H54 (cell line): ENCODE data around the gene M1AP.

ENCODE experiments used
- DNase-seq: peaks from one replicate; pipeline ENCODE4 v3.0.0; 2011; ENCODE audit warnings: low spot score, mixed read lengths; ENCODE audit not compliant: insufficient read length
- FAIRE-seq: peaks from 3 replicates; lab custom pipeline; 2011; peaks lifted over from hg19 to GRCh38; lab: Jason Lieb, UNC
- POLR2A ChIP-seq: IDR thresholded peaks from 2 replicates; pipeline ENCODE4 v1.6.1; 2011; ENCODE audit warnings: low read depth, mild to moderate bottlenecking, low read length

The M1AP gene

GRCh38 chr2:74548900-74549826 lies 99.0 kb downstream of the M1AP start:
- peak; percentile 54 for TF ChIP-seq POLR2A
- peak; percentile 75 for DNase-seq
- FAIRE-seq, result no peak

GRCh38 chr2:74548285-74548899 lies 99.7 kb downstream of the M1AP start:
- no peak for TF ChIP-seq POLR2A
- FAIRE-seq (no peak), DNase-seq (peak; percentile 63)

GRCh38 chr2:74546004-74546403 lies 102.1 kb downstream of the M1AP start:
- no peak for TF ChIP-seq POLR2A
- no peak for DNase-seq
- FAIRE-seq, result no peak

DNA sequence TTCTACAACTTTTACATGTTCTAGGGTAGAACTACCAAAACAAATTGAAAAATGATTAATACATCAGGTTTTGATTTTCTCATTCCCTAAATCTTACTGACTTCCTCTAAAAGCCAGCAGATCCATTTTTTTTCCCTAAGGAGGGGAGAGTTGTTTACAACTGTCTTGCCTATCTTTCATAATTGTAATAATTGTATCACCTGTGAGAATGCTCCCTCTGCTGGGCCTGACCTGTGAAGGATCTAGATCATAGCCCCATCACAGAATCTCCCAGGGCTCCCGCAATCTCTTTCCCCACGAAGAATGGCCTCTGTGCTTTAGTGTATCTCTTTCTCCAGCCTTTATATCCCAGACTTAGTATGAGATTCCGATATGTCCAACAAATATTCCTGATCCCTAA lies 103.5 kb downstream of the M1AP start:
- FAIRE-seq (no peak), DNase-seq (no peak)
- TF ChIP-seq POLR2A, result no peak

GRCh38 chr2:74542978-74543377 lies 105.2 kb downstream of the M1AP start:
- DNase-seq, result no peak
- no peak for TF ChIP-seq POLR2A
- FAIRE-seq, result no peak

DNA sequence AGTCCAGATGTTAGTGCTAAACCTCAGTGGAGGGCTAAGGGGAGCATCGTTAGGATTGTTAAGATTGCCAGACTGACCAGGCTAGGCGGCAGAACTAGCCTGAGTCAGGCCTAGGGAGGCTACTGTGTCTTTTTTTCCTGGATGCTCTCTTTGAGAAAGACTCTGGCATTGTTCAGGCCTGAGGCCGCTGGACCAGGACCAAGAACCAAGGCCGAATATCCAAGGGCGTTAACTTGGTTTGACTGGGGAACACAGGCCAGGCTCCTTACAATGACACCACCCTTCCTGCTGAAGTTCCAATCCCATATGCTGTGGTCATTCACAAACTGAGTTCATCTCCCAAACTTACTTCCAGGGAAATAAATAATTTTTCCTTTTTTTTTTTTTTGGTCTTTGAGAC lies 107.8 kb downstream of the M1AP start:
- FAIRE-seq, result no peak
- DNase-seq, result no peak
- no peak for TF ChIP-seq POLR2A

GRCh38 chr2:74538881-74539339 lies 109.2 kb downstream of the M1AP start:
- no peak for DNase-seq
- FAIRE-seq, result no peak
- TF ChIP-seq POLR2A, result no peak

DNA sequence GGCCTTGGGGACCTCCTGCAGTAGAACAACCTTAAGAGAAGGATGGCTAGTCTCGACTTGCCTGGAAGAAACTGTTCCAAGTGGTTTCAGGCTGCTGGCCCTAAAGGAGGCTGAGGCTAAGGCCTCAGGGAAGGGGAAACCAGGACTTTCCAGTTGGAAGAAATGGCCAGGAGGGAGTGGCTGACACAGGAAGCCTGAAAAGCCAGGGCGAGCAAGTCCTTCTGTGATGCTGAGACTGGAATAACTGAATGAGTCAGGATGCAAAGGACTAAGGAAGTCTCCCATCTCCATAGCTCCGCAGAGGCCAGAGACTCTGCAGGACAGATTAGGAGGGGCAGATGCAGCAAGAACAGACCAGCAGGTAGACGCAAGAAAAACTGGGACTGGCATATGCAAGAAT lies 111.0 kb downstream of the M1AP start:
- DNase-seq, result no peak
- FAIRE-seq, result no peak
- TF ChIP-seq POLR2A, result no peak

- DNase-seq (no peak), FAIRE-seq (no peak)
- TF ChIP-seq POLR2A, result no peak
Measured at GRCh38 chr2:74536166-74536950, 111.8 kb downstream of the M1AP start.

- FAIRE-seq (no peak), DNase-seq (no peak)
- no peak for TF ChIP-seq POLR2A
Measured at GRCh38 chr2:74535440-74535965, 112.6 kb downstream of the M1AP start.

DNA sequence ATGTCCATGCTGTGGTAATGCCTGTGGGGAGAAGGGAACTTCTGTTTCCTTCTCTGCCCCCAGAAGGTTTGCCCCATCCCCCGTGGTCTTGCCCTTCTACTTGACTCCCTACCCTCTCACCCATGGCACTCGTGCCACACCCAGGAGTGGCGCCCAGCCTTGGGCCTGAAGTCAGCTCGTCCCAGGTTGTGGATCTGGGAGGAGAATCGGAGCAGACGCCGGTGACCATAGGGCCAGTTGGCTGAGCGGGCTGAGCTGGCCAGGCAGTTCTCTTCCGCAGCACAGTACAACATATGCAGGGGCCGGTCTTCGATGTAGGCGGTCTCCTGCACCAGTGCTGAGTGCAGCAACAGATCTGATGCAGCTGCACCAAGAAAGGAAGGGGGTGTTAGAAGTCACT lies 113.7 kb downstream of the M1AP start:
- FAIRE-seq, result no peak
- TF ChIP-seq POLR2A, result 0 out of 2 replicates have a peak, but pooled peaks have one; percentile 2

DNA sequence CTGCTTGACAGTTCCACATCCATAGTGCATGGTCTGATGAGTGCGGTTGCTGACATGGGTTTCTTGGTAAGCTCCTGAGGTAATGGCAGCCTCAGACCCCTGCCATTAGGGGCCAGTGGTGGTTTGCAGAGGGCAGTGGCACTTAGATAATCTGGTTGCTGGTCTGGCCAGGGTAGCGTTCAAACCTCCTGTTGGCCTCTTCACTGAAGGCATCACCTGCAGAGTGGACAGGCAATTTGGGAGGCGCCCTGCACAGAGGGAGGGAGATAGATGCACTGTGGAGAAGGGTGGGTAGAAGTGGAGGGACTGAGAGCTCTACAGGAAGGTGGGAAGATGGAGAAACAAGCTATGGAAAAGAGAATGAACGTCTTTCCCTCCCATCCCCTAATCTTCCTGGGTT lies 114.7 kb downstream of the M1AP start:
- TF ChIP-seq POLR2A, result no peak
- FAIRE-seq (no peak), DNase-seq (no peak)

More for the DNA sequence above, 113.7 kb downstream of the M1AP start:
- no peak for DNase-seq

- no peak for TF ChIP-seq POLR2A
- FAIRE-seq, result no peak
- no peak for DNase-seq
Measured at GRCh38 chr2:74532222-74532621, 115.9 kb downstream of the M1AP start.

DNA sequence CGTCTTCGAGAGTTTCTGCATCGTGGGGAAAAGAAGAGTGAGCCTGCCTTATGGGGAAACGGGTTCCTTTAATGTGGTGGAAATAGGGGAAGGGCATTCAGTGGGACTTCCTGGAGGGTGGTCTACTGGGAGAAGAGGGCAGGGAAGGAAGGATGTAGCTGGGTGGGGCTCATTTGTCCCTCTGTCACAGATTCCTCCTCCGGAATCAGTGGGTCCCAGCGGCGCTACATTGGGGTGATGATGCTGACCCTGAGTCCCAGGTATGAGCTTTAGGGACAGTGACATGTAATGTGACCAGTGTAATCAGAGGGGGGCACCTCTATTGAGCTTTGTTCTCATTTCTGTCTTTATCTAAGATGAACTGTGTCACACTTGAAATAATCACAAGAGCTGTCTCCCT lies 116.5 kb downstream of the M1AP start:
- no peak for FAIRE-seq
- no peak for DNase-seq
- no peak for TF ChIP-seq POLR2A
